Adrenal gland (tissue), 5 donors: Measurements from ENCODE around the gene PRR7.

Experiments used
- POLR2A ChIP-seq, 2 donors: fragments of 450-650 bp; IDR thresholded peaks; one replicate each; pipeline ENCODE4 v1.6.1; 2017; ENCODE audit warnings: antibody characterized with exemption in 2 of 2, mild to moderate bottlenecking in 2 of 2, moderate library complexity in 1 of 2
- TF ChIP-seq, protein P1 (sequence below), 6 experiments: fragments of 450-650 bp in 4 of 6; fragments of 200-600 bp in 2 of 6; sonication (generic) in 1 of 6; IDR thresholded peaks; 1 replicate in 5 of 6; 2 replicates in 1 of 6; pipeline versions ENCODE4 v1.5.1 to v1.8.0; 2016 to 2021; ENCODE audit warnings: antibody characterized with exemption in 6 of 6, mild to moderate bottlenecking in 2 of 6, moderate library complexity in 1 of 6
- donor health status: DM: no; HTN: no; CAD: no.

DNA sequence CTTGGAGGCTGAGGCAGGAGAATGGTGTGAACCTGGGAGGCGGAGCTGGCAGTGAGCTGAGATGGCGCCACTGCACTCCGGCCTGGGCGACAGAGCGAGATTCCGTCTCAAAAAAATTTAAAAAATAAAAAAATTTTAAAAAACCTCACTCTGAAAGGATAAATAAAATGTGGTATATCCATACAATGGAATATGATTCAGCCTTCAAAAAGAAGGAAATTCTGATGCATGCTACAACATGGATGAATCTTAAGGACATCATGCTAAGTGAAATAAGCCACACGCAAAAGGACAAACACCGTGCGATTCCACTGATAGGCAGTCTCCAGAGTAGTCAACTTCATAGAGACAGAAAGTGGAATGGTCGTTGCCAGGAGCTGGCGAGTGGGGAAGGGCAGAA is 18.4 kb downstream of the PRR7 start:
- TF ChIP-seq, protein P1, sequence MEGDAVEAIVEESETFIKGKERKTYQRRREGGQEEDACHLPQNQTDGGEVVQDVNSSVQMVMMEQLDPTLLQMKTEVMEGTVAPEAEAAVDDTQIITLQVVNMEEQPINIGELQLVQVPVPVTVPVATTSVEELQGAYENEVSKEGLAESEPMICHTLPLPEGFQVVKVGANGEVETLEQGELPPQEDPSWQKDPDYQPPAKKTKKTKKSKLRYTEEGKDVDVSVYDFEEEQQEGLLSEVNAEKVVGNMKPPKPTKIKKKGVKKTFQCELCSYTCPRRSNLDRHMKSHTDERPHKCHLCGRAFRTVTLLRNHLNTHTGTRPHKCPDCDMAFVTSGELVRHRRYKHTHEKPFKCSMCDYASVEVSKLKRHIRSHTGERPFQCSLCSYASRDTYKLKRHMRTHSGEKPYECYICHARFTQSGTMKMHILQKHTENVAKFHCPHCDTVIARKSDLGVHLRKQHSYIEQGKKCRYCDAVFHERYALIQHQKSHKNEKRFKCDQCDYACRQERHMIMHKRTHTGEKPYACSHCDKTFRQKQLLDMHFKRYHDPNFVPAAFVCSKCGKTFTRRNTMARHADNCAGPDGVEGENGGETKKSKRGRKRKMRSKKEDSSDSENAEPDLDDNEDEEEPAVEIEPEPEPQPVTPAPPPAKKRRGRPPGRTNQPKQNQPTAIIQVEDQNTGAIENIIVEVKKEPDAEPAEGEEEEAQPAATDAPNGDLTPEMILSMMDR (IDR thresholded peaks at IDR 0.05): no peak
- TF ChIP-seq POLR2A (IDR thresholded peaks at IDR 0.05): no peak
